ENCODE measurements around the gene PIGT. TPM values are rescaled to one million over a fixed set of nuclear protein-coding genes. Genes with fewer than 3 reads are reported as not detected.

PIGT gene
- total RNA-seq, 1 donor from 2014 or later, result 84.7 TPM

GRCh38 chr20:45426320-45427016 lies 10.5 kb downstream of the PIGT start:
- H3K4me1 Mint-ChIP-seq, result no peaks in the 10 kb centered on the region
- H3K27ac Mint-ChIP-seq, result no peak overlapping the region

GRCh38 chr20:45427236-45428149 lies 11.6 kb downstream of the PIGT start:
- H3K36me3 Mint-ChIP-seq (ENCODE audit: low read depth), result peaks cover 30% of the 10 kb centered on the region
- no peak overlapping the region for H3K27ac Mint-ChIP-seq

More at GRCh38 chr20:45426320-45427016, 10.5 kb downstream of the PIGT start:
- no peaks in the 10 kb centered on the region for H3K9me3 Mint-ChIP-seq
- intact Hi-C loops (cut with micrococcal nuclease), result no loop called here
- no peaks in the 10 kb centered on the region for H3K27me3 Mint-ChIP-seq
- DNase-seq, result no peak
- H3K4me3 Mint-ChIP-seq, result no peak overlapping the region
- peaks cover 35% of the 10 kb centered on the region for H3K36me3 Mint-ChIP-seq (ENCODE audit: low read depth)

GRCh38 chr20:45429618-45430017 lies 13.7 kb downstream of the PIGT start:
- Mint-ChIP-seq H3K9me3 (no peaks in the 10 kb centered on the region), H3K4me3 (no peak overlapping the region), H3K36me3 (ENCODE audit: low read depth) (peaks cover 26% of the 10 kb centered on the region), H3K4me1 (peaks cover 9% of the 10 kb centered on the region), H3K27me3 (no peaks in the 10 kb centered on the region), H3K27ac (no peak overlapping the region)
- intact Hi-C loops (cut with micrococcal nuclease), result no loop called here
- no peak for DNase-seq

More at GRCh38 chr20:45427236-45428149, 11.6 kb downstream of the PIGT start:
- H3K9me3 Mint-ChIP-seq, result no peaks in the 10 kb centered on the region
- DNase-seq, result no peak
- H3K4me1 Mint-ChIP-seq, result peaks cover 6% of the 10 kb centered on the region
- no peaks in the 10 kb centered on the region for H3K27me3 Mint-ChIP-seq
- intact Hi-C loops (cut with micrococcal nuclease), result no loop called here
- no peak overlapping the region for H3K4me3 Mint-ChIP-seq

- Mint-ChIP-seq H3K9me3 (no peaks in the 10 kb centered on the region), H3K27ac (no peak overlapping the region), H3K27me3 (no peaks in the 10 kb centered on the region), H3K36me3 (ENCODE audit: low read depth) (peaks cover 11% of the 10 kb centered on the region), H3K4me1 (peaks cover 17% of the 10 kb centered on the region), H3K4me3 (no peak overlapping the region)
- intact Hi-C loops (cut with micrococcal nuclease), result no loop called here
- peak; percentile 65 for DNase-seq
These were observed 16.4 kb downstream of the PIGT start for GRCh38 chr20:45432294-45432693.

GRCh38 chr20:45433316-45433715 lies 17.4 kb downstream of the PIGT start:
- H3K4me1 Mint-ChIP-seq, result peaks cover 17% of the 10 kb centered on the region
- no peak overlapping the region for H3K4me3 Mint-ChIP-seq
- intact Hi-C loops (cut with micrococcal nuclease), result no loop called here
- no peaks in the 10 kb centered on the region for H3K27me3 Mint-ChIP-seq
- H3K36me3 Mint-ChIP-seq (ENCODE audit: low read depth), result peaks cover 11% of the 10 kb centered on the region
- peak overlapping the region; percentile 29 for H3K27ac Mint-ChIP-seq
- H3K9me3 Mint-ChIP-seq, result no peaks in the 10 kb centered on the region
- no peak for DNase-seq

DNA sequence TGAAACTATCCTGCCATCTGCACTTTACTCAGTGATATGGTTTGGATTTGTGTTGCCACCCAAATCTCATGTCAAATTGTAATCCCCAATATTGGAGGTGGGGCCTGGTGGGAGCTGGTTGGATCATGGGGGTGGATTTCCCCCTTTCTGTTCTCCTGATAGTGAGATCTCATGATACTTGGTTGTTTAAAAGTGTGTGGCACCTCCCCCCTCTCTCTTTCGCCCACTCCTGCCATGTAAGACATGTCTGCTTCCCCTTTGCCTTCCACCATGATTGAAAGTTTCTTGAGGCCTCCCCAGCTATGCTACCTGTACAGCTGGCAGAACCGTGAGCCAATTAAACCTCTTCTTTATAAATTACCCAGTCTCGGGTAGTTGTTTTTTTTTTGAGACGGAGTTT lies 18.0 kb downstream of the PIGT start:
- Mint-ChIP-seq H3K4me3 (no peak overlapping the region), H3K27ac (no peak overlapping the region), H3K36me3 (ENCODE audit: low read depth) (peaks cover 11% of the 10 kb centered on the region), H3K27me3 (no peaks in the 10 kb centered on the region), H3K4me1 (peaks cover 17% of the 10 kb centered on the region), H3K9me3 (no peaks in the 10 kb centered on the region)
- intact Hi-C loops (cut with micrococcal nuclease), result no loop called here
- DNase-seq, result no peak

DNA sequence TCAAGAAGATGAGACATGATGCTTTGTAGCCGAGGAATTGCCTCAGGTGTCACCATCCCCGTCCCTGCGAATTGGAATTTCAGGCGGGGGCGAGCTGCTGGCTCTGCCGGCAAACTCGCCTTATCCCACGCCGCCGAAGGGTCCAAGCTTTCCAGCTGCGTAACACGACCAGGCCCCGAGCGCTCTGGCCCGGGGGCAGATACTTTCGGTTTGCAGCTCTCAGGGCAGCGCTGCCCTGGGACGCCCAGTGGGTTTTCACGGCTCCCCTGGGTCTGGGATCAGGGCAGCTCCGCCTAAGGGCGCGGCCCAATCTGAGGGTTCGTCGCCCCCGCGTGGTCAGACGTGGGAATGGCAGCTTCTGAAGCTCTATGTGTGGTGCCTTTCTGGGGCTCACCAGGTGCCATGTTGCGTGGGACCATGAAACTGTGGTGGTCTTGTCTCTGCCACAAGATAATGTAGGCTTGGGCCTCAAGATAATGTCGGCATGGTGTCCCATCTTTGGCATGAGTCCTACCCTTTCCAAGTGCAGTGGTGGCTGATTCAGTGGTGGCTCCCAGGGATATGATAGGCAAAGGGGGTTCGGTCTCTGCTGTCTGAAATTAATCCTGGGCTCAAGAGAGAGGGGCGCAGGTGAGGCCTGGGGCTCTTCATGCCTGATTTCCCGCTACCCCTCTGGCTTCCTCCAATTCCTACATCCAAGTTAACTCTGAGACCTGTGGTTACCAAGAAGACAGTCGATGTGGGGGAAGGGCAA lies 21.0 kb downstream of the PIGT start:
- Mint-ChIP-seq H3K4me1 (peaks cover 17% of the 10 kb centered on the region), H3K27ac (no peak overlapping the region), H3K9me3 (no peaks in the 10 kb centered on the region)

DNA sequence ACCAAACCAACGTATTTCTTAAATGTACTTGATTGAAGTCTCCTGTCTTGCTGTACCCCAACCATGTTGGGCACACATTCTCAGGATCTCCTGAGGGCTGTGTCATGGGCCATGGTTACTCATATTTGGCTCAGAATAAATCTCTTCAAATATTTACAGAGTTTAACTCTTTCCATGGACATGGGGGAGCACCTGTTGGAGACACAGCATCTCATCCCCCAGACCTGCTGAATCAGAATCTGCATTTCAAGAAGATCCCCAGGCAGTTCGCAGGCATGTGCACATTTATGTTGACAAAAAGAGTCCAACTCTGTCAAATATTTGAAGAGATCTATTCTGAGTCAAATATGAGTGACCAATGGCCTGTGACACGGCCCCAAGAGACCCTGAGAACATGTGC lies 24.5 kb downstream of the PIGT start:
- no peak for DNase-seq
- no peak overlapping the region for H3K4me3 Mint-ChIP-seq
- no peak overlapping the region for H3K27ac Mint-ChIP-seq
- H3K36me3 Mint-ChIP-seq (ENCODE audit: low read depth), result no peaks in the 10 kb centered on the region
- peaks cover 25% of the 10 kb centered on the region for H3K4me1 Mint-ChIP-seq
- no peaks in the 10 kb centered on the region for H3K9me3 Mint-ChIP-seq
- intact Hi-C loops (cut with micrococcal nuclease), result no loop called here
- H3K27me3 Mint-ChIP-seq, result peaks cover 4% of the 10 kb centered on the region

More for the DNA sequence above, 21.0 kb downstream of the PIGT start:
- intact Hi-C loops (cut with micrococcal nuclease), result loop anchor here (1.0 to 2.0 kb wide), 4 partner anchors 20 to 118 kb away; partner anchors contain the start of genes PIGT and SYS1
- peak; percentile 96 for DNase-seq
- Mint-ChIP-seq H3K4me3 (peak overlapping the region; percentile 84), H3K27me3 (peaks cover 2% of the 10 kb centered on the region), H3K36me3 (ENCODE audit: low read depth) (peaks cover 8% of the 10 kb centered on the region)

DNA sequence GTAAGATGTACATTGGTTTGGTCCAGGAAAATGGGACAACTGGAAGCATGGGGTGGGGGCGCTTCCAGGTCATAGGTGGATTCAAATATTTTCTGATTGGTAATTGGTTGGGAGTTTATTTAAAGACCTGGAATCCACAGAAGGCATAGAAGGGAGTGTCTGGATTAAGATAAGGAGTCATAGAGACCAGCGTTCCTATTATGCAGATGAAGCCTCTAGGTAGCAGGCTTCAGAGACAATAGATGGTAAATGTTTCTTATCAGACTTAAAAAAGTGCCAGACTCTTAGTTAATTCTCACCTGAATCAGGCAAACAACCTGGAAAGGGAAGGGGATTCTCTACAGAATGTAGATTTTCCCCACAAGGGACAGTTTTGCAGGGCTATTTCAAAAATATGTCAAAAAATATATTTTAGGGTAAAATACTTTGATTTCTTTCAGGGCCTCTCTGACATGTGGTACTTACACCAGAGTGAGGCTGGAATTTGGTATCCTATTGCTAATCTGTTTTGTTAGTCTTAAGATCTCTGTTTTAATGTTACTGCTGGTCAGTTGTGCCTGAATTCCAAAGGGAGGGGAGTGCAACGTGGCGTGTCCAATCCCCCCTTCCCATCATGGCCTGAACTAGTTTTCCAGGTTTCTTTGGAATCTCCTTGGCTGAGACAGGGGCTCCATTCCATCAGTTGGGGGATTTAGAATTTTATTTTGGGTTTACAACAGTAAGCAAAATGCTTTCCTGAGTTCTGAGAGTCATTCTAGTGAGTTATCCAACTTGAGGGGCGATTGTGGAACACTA lies 25.1 kb downstream of the PIGT start:
- H3K36me3 Mint-ChIP-seq (ENCODE audit: low read depth), result no peaks in the 10 kb centered on the region
- intact Hi-C loops (cut with micrococcal nuclease), result no loop called here
- H3K4me1 Mint-ChIP-seq, result peaks cover 29% of the 10 kb centered on the region
- no peak overlapping the region for H3K27ac Mint-ChIP-seq
- peaks cover 5% of the 10 kb centered on the region for H3K27me3 Mint-ChIP-seq
- no peak overlapping the region for H3K4me3 Mint-ChIP-seq
- H3K9me3 Mint-ChIP-seq, result no peaks in the 10 kb centered on the region
- DNase-seq, result no peak

GRCh38 chr20:45441746-45442145 lies 25.8 kb downstream of the PIGT start:
- H3K4me3 Mint-ChIP-seq, result no peak overlapping the region

DNA sequence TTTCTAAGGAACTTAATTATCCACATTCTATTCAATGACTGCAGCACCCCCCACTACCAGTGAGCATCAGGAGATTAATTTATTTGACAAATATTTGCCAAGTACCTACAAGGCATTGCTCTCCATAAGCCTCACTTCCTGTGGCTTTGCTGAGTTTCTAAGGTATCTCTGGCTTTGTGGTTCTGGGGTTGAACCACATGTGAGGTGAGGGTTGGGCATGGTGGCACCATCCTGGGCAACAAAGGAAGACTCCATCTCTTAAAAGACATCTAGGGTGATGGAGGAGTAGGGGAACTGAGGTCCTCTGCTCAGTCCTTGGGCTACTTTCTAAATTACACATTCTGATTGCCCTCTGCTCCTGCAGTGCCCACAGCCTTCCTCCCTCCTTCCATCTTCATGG lies 28.1 kb downstream of the PIGT start:
- no peaks in the 10 kb centered on the region for H3K9me3 Mint-ChIP-seq
- H3K27ac Mint-ChIP-seq, result no peak overlapping the region
- H3K27me3 Mint-ChIP-seq, result peaks cover 7% of the 10 kb centered on the region
- peaks cover 22% of the 10 kb centered on the region for H3K4me1 Mint-ChIP-seq
- H3K36me3 Mint-ChIP-seq (ENCODE audit: low read depth), result no peaks in the 10 kb centered on the region
- H3K4me3 Mint-ChIP-seq, result no peak overlapping the region
- intact Hi-C loops (cut with micrococcal nuclease), result no loop called here
- DNase-seq, result peak; percentile 77

More at GRCh38 chr20:45441746-45442145, 25.8 kb downstream of the PIGT start:
- H3K27ac Mint-ChIP-seq, result no peak overlapping the region
- no peaks in the 10 kb centered on the region for H3K9me3 Mint-ChIP-seq
- DNase-seq, result no peak
- no peaks in the 10 kb centered on the region for H3K36me3 Mint-ChIP-seq (ENCODE audit: low read depth)
- H3K4me1 Mint-ChIP-seq, result peaks cover 26% of the 10 kb centered on the region
- peaks cover 7% of the 10 kb centered on the region for H3K27me3 Mint-ChIP-seq
- intact Hi-C loops (cut with micrococcal nuclease), result no loop called here

DNA sequence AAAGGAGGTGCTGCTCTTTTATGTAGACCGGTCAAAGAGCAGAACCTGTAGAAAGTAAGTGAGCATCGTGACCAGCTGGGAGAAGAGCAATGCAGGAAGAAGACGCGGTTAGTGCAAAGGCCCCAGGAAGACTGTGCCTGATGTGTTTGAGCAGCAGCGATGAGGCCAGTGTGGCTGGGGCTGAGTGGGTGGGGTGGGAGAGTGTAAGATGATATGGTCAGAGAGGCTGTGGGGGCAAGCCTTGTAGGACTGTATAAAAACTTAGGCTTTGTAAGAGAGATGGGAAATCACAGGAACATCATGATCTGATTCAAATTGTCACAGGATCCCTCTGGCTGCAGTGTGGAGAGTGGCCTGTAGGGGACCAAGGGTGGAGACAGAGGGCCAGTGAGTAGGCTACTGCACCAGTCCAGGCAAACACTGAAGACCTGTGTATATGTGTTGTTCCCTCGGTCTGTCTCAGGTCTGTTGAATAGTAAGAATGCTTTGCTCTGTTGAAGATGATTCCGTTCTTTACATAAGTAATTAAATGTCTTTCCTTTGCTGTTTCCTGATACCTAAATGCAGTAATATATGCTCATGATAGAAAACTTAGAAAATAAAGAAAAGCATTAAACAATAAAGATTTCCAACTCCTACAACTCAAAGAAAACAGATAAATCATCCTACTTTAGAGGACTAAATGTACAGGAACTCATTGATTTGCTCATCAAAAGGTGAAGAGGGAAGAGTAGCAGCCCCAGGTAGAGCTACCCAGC lies 30.0 kb downstream of the PIGT start:
- intact Hi-C loops (cut with micrococcal nuclease), result no loop called here
- Mint-ChIP-seq H3K27ac (no peak overlapping the region), H3K9me3 (no peaks in the 10 kb centered on the region), H3K27me3 (peaks cover 5% of the 10 kb centered on the region), H3K36me3 (ENCODE audit: low read depth) (no peaks in the 10 kb centered on the region), H3K4me1 (peaks cover 22% of the 10 kb centered on the region), H3K4me3 (no peak overlapping the region)
- peak; percentile 85 for DNase-seq

Data from activated CD4-positive, alpha-beta T cell treated with anti-CD3 and anti-CD28 coated beads, Interleukin-2, amount 10 ng/mL, durations not matched to agents 24 days and 14 days (primary cell).